ENCODE measurements around the gene ZNF846.
"Not testable (repeated sequence)": the region's sequence is repeated elsewhere in the genome, so short reads cannot be mapped to it uniquely, and the experiment has no call there.

The ZNF846 gene

DNA sequence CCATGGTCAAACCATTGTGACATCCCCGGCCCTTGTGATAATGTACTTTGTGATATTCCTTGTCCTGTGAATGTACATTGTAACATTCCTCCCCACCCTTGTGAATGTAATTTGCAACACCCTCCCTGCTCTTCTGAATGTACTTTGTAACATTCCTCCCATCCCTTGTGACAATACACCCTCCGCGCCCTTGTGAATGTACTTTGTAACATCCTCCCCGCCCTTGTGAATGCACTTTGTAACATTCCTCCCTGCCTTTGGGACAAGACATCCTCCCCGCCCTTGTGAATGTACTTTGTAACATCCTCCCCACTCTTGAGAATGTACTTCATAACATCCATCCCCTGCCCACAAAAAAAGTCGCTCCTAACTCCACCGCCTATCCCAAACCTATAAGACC lies 17.1 kb downstream of the ZNF846 start:
- no peak for DNase-seq (ENCODE audit: low read depth, low spot score)
- TF ChIP-seq CTCF (IDR thresholded peaks at IDR 0.05; ENCODE audit: insufficient read depth, low read length, missing control alignments) = no peak
- H3K4me3 ChIP-seq (ENCODE audit: low read depth, low read length) = no peak overlapping the region
- POLR2A ChIA-PET = no interaction called here
- CTCF ChIA-PET = no interaction called here

- no peak overlapping the region for H3K4me3 ChIP-seq (ENCODE audit: low read depth, low read length)
- CTCF ChIA-PET = no interaction called here
- POLR2A ChIA-PET = no interaction called here
- no peak for TF ChIP-seq CTCF (IDR thresholded peaks at IDR 0.05; ENCODE audit: insufficient read depth, low read length, missing control alignments)
- no peak for DNase-seq (ENCODE audit: low read depth, low spot score)
These were observed 26.9 kb downstream of the ZNF846 start for GRCh38 chr19:9741476-9742171.

- DNase-seq (ENCODE audit: low read depth, low spot score) = no peak
- TF ChIP-seq CTCF (IDR thresholded peaks at IDR 0.05; ENCODE audit: insufficient read depth, low read length, missing control alignments) = no peak
- H3K4me3 ChIP-seq (ENCODE audit: low read depth, low read length) = no peak overlapping the region
- CTCF ChIA-PET = no interaction called here
- POLR2A ChIA-PET = no interaction called here
These were observed 32.6 kb downstream of the ZNF846 start for GRCh38 chr19:9735986-9736385.

DNA sequence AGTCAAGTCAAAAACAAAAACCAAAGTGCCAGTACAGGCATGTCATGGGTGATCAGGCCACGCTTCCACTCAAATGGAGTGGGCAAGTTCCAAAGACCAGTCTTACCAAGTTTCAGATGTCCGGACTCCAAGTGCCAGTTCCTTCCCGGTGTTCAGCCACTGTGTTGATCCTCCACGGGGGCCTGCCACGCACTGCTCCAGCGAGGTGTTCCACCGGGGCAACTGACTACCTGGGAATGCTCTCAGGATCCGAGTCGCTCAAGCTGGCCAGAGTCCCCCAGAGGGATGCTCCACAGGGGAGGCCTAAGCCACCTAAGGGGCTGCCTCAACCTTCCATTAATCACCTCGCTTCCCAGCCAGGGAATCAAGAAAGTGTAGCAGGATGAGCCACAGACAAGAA lies 38.5 kb downstream of the ZNF846 start:
- CTCF ChIA-PET; POLR2A ChIA-PET; DNase-seq (ENCODE audit: low read depth, low spot score); H3K4me3 ChIP-seq (ENCODE audit: low read depth, low read length): not testable (repeated sequence)

DNA sequence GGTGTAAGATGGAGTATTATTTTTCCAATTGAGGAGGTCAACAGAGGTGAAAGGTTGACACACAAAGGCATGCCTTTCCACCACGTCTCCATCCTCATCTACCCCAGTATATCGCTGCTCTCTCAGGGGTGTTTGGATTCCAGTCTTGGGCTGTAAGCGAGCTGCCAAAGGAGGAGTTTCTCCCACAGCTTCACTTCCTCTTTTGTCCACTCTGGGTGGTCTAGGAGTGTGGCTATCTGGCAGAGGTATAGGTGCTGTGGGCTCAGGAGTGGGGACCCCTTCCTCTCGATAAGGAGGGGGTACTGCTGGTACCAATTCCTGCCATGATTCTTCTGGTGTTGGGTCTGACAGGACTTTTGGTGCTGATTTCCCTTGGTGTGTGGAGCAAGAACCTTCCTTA lies 39.4 kb downstream of the ZNF846 start:
- no peak for TF ChIP-seq CTCF (IDR thresholded peaks at IDR 0.05; ENCODE audit: insufficient read depth, low read length, missing control alignments)
- CTCF ChIA-PET = no interaction called here
- POLR2A ChIA-PET = interaction anchor here (0.7 kb wide), 1 partner anchor 107 kb away, joined by 3 read pairs; no protein-coding TSS in a partner anchor
- no peak for DNase-seq (ENCODE audit: low read depth, low spot score)
- H3K4me3 ChIP-seq (ENCODE audit: low read depth, low read length) = no peak overlapping the region

GRCh38 chr19:9727644-9728043 lies 40.9 kb downstream of the ZNF846 start:
- CTCF ChIA-PET = no interaction called here
- POLR2A ChIA-PET = no interaction called here
- H3K4me3 ChIP-seq (ENCODE audit: low read depth, low read length) = no peak overlapping the region
- TF ChIP-seq CTCF (IDR thresholded peaks at IDR 0.05; ENCODE audit: insufficient read depth, low read length, missing control alignments) = no peak
- no peak for DNase-seq (ENCODE audit: low read depth, low spot score)

GRCh38 chr19:9725508-9726201 lies 42.9 kb downstream of the ZNF846 start:
- POLR2A ChIA-PET; DNase-seq (ENCODE audit: low read depth, low spot score); H3K4me3 ChIP-seq (ENCODE audit: low read depth, low read length); CTCF ChIA-PET: not testable (repeated sequence)
